UCSD-AML1 (cell line): ENCODE data around the gene KRAS.

Source experiments
- DNase-seq: peaks from one replicate; lab custom pipeline; 2025; ENCODE audit not compliant: unreplicated experiment; lab: John Stamatoyannopoulos, UW

KRAS gene

GRCh38 chr12:25256826-25257225, 6.1 kb upstream of the KRAS start:
- DNase-seq = no peak

GRCh38 chr12:25256005-25256404, 5.3 kb upstream of the KRAS start:
- DNase-seq = no peak

- DNase-seq = no peak
Observed at GRCh38 chr12:25254271-25254880, 3.6 kb upstream of the KRAS start.

GRCh38 chr12:25253371-25254068, 2.8 kb upstream of the KRAS start:
- DNase-seq = no peak

GRCh38 chr12:25252946-25253345, 2.2 kb upstream of the KRAS start:
- no peak for DNase-seq

- DNase-seq = no peak
Observed at GRCh38 chr12:25251769-25252168, 1.0 kb upstream of the KRAS start.

- DNase-seq = peak; percentile 51
Observed at GRCh38 chr12:25249931-25250738, 594 bp downstream of the KRAS start.

- no peak for DNase-seq
Observed at GRCh38 chr12:25248732-25249131, 2.0 kb downstream of the KRAS start.

GRCh38 chr12:25248137-25248536, 2.6 kb downstream of the KRAS start:
- no peak for DNase-seq

GRCh38 chr12:25245491-25245890, 5.2 kb downstream of the KRAS start:
- DNase-seq = no peak

GRCh38 chr12:25243680-25243990, 7.1 kb downstream of the KRAS start:
- DNase-seq = no peak

GRCh38 chr12:25242981-25243679, 7.6 kb downstream of the KRAS start:
- DNase-seq = no peak

GRCh38 chr12:25241167-25242020, 9.3 kb downstream of the KRAS start:
- DNase-seq = no peak

GRCh38 chr12:25236626-25237025, 14.1 kb downstream of the KRAS start:
- no peak for DNase-seq

GRCh38 chr12:25236190-25236589, 14.5 kb downstream of the KRAS start:
- DNase-seq = no peak

- no peak for DNase-seq
Observed at GRCh38 chr12:25213338-25213737, 37.4 kb downstream of the KRAS start.

GRCh38 chr12:25208554-25208953, 42.2 kb downstream of the KRAS start:
- no peak for DNase-seq

- no peak for DNase-seq
Observed at GRCh38 chr12:25207846-25208245, 42.9 kb downstream of the KRAS start.

- DNase-seq = no peak
Observed at GRCh38 chr12:25207411-25207810, 43.3 kb downstream of the KRAS start.

GRCh38 chr12:25202137-25202536, 48.6 kb downstream of the KRAS start:
- DNase-seq = no peak

- DNase-seq = no peak
Observed at GRCh38 chr12:25200703-25201102, 50.0 kb downstream of the KRAS start.
